ENCODE measurements around the gene PNMA6E.

DNA sequence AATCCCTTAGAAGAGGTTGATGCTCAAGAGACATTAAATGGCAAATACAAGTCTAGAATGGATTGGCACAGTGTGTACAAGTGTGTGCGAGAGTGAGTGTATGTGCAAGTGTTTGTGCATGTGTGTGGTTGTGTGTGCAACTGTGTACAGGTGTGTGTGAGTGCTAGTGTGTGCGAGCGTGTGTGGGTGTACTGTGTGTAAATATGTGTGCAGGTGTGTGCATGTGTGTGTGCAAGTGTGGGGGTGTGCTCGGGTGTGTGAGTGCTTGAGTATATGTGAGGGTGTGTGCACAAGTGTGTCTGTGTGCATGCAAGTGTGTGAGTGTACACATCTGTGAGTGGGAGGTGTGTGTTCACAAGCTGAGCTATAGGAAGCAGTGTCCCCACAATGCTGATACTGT is 38.8 kb upstream of the PNMA6E start:
- TF ChIP-seq, protein P1, sequence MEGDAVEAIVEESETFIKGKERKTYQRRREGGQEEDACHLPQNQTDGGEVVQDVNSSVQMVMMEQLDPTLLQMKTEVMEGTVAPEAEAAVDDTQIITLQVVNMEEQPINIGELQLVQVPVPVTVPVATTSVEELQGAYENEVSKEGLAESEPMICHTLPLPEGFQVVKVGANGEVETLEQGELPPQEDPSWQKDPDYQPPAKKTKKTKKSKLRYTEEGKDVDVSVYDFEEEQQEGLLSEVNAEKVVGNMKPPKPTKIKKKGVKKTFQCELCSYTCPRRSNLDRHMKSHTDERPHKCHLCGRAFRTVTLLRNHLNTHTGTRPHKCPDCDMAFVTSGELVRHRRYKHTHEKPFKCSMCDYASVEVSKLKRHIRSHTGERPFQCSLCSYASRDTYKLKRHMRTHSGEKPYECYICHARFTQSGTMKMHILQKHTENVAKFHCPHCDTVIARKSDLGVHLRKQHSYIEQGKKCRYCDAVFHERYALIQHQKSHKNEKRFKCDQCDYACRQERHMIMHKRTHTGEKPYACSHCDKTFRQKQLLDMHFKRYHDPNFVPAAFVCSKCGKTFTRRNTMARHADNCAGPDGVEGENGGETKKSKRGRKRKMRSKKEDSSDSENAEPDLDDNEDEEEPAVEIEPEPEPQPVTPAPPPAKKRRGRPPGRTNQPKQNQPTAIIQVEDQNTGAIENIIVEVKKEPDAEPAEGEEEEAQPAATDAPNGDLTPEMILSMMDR (IDR thresholded peaks at IDR 0.05): no peak
- no peak for TF ChIP-seq POLR2A (IDR thresholded peaks at IDR 0.05)
